Activated CD4-positive, alpha-beta T cell treated with anti-CD3 and anti-CD28 coated beads, Interleukin-2, amount 50 U/mL, for 24 hours (primary cell): ENCODE results near the gene SASH1.

ENCODE experiments used
- DNase-seq, 2 donors: peaks; one replicate each; pipeline ENCODE4 v3.0.0-alpha.2; 2020; ENCODE audit warnings: low read depth in 1 of 2, low spot score in 1 of 2

Gene SASH1

DNA sequence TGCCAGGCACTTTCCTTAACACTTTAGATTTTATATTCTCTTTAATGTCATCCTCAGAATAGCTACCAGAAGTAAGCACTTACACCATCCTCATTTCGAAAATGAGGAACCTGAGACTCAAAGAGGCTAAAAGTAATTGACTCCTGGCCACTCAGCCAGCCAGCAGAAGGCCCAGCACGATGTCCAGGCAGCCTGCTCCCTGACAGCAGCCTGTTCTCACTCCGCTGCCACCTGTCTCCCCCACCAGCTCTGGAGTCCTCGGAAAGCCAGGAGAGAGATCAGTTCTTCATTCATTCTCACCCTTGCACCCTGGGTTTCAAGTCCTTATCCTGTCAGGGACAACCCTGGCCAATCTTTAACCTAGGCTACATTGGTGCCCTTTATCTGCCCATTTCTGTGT is 174.0 kb downstream of the SASH1 start:
- DNase-seq = no peak

DNA sequence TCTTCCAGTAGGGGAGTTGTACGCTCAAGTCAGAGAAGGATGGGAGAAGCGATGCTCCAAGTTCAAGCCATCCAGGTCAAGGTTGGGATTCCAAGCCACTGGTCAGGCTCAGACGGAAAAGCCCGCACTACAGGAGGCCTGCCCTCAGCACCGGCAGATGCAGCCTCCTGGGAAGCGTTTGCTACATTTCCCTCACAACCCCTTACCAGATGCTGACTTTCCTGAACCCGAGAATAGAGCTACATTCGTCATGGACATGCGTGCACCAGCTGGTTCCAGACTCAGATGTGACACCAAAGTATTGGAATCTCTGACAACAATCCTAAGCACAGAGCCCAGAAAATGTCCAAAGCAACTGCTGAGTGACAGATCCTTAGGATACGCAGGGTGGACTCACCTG is 174.8 kb downstream of the SASH1 start:
- no peak for DNase-seq

DNA sequence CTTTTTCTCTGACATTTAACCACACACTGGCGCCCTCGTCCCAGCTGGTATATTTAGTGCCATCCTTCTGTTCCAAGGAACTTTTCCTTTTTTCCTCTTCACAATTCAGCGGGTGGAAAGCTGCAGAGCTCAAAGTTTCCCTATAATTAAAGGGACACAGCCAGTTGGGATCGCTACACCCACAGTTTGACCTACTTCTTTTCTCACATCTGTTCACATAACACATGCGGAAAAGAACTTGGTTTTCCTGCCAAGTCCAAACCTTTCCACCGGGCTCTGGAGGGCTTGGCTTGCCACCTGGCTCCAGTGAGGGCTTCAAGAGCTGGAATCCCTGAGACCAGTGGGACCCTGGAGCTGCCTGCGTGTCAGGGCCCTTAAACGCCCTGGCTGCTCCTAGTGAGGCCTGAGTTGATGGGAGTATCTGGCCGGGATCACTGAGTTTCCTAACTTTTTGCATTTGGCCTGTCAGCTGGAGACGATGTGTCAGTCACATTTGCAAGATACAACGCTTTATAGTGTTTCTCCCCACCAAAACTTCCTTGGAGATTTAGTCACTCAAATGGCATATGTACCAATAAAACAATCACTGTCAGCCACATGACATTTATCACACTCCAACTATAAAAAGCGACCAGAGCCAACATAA is 176.0 kb downstream of the SASH1 start:
- no peak for DNase-seq

DNA sequence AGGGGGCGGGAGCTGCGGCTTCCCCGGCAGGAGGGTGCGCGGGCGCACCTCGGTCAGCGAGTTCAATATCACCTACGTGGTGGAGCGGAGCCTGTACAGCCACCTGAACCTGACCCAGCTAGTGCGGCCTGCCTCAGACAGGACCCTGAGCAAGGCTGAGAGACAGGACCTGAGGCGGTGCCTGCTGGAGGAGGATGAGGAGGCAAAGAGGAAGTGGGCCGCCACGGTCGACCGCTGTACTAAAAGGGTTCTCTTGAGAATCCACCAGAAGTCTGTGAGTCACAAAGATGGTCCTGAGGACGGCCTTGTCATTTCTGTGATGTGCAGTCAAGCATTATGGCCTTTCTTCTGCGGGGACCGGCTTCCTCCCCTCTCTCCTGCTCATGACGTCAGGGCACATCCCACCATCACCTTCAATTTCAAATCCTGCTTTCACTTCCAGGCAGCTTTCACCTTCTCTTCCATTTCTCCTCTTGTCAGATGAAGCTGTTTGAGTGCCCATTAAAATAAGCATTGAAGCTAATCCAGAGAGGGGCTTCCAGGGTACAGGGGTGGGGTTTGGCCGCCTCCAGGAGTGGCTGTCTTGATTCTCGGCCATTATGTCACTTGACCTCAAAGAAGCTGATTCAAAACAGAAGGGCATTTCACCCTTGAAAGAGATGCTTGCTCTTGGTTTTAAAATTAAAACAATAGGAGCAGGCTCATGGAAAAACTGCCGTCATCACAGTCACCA is 177.6 kb downstream of the SASH1 start:
- DNase-seq = no peak

DNA sequence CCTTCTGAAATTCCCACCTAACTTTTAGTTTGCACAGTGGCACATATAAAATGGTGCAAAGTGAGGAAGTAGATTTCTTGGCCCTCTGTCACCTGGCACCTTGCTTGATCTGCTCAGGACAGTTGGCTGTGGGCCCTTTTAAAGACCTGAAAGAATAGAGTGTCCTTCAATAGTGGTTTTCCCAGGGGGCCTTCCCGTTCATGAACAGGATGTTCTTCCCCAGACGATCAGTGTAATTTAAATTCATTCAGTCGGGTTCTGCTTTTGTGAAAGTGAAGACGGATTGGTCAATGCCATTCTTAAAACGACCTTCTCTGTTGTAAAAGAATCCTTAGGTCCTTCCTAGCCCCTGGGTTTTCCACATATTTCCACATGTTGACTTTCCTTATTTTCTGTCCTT is 178.5 kb downstream of the SASH1 start:
- DNase-seq = no peak

DNA sequence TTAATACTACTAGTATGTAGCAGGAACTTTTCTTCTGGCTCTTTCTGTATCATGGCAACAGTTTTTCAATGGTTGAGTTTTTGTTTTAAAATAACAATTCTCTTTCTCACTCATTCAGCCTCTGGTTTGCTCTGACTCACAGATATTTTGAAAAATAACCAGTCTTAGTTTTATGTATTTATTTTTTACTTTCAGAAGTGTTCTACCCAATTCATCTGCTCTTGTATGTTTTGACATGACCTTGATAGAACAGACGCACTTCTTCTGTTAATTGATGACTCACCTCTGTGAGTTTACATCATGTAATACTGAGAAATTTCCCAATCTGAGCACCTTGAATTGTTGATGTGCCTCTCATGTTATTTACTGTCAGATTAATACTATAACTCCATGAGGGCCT is 178.9 kb downstream of the SASH1 start:
- DNase-seq = no peak

DNA sequence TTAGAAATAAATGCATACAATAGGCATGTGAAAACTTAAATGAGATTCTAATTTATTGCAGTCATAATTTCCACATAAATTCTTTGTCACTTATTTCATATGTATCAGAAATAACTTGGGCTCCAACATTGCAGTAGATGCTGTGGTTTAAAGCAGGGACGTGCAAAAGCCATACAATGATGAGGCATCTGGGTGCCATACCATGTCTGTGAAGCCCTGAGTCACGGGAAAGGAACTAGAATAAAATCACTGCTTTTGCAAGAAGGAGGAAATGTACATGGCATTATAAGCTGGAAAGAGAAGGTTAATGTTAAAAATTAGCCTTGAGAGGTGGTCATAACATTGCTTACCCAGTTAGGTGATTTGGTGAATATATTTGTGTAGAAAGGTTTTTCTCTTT is 180.4 kb downstream of the SASH1 start:
- DNase-seq = no peak

DNA sequence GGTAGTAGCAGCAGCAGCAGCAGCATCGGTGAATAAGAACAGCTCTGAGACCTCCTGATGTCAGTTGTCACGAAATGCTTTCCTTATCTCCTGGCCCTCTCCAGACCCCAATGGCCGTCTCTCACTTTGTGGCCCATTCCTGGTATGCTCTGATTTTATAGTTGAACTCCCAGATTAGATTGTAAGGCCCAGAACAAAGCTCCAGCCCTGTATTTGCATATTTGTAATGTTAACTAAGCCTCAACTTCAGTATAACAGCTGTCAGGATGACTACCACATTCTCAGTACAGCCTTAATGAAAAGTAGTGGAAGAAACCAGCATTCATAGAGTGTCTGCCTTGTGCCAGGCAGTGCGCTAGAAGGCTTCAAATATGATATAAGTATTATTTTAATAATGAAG is 180.9 kb downstream of the SASH1 start:
- no peak for DNase-seq

DNA sequence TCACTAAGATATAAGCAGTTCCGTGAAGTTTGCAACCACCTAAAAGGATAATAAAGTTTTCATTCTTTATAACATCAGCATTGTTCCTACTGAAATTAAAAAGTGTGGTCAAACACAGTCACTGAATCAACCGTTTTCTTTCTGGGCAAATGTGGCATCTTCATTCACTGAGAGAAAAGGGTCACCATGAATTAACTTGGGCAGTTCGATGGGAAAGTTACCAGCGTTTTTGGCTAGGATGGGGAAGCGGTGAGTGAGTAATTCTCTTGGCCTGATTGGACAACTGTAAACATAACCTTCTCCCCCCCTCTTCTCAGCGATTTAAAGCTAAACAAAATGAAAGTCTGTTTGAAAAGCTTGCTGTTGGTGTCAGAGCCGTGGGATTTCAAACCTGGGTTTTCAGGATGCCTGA is 181.8 kb downstream of the SASH1 start:
- no peak for DNase-seq

DNA sequence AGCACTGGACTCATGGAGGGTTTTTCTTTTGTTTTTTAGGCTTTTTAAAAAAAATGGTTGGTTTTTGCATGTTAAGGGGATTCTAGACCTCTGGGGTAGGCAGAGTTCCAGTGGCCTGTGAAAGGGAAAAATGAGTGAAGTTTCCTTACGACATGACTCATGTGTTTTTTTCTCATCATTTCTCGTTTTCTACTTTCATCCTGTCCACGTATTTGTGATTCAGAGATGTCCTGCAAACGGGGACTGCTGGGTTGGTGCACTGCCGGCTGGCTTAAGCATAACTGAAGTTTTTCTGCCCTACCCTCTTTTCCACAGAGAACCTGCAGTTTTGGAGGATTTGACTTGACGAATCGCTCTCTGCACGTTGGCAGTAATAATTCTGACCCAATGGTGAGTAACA is 182.3 kb downstream of the SASH1 start:
- DNase-seq = no peak

DNA sequence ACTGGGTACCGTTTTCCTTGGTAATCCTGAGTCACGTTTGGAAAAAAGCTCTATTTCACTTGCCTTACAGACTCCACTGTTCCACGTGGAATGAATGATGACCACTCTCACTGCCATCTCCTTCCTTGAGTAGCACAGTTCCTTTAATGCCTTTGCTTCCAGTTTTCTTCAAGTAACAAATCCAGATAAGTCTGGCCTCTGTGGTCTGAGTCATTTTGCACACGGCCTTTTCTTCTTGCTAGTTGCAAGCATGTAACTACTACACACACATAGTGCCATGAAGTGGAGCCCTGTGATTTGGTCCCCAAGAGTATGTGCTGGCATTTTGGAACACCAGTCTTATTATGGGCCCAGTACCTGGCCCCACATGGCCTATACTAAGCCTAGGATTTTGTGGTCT is 182.8 kb downstream of the SASH1 start:
- no peak for DNase-seq

DNA sequence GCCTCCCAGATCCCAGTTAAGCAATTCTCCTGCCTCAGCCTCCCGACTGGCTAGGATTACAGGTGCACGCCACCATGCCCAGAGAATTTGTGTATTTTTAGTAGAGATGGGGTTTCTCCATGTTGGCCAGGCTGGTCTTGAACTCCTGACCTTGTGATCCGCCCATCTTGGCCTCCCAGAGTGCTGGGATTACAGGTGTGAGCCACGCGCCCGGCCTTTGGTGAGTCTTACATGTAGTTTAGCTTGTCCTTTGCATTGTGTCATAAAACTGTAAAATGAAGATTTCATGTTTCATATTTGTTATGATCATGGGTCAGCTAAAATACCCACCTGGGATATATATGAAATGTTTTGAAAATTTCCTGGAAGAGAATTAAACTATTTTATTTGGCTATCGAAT is 183.5 kb downstream of the SASH1 start:
- no peak for DNase-seq

DNA sequence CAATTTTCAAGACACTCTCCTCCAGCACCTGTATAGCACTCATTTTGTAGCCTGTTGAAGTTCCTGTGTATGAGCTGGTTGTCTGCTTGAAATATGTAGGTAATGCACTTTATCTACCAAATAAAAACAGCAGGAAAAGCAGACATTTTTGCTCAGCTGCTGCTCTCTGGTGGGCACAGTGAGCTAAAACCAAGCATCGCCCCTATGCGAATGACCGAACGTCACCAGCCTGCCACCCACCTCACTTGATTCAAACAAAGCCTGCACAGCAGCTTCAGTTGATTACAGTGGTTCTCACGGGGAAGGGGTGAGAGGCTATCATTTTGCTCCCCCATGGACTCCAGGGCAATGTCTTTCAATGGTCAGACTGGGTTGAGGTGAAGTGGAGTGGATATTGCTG is 185.7 kb downstream of the SASH1 start:
- DNase-seq = no peak

DNA sequence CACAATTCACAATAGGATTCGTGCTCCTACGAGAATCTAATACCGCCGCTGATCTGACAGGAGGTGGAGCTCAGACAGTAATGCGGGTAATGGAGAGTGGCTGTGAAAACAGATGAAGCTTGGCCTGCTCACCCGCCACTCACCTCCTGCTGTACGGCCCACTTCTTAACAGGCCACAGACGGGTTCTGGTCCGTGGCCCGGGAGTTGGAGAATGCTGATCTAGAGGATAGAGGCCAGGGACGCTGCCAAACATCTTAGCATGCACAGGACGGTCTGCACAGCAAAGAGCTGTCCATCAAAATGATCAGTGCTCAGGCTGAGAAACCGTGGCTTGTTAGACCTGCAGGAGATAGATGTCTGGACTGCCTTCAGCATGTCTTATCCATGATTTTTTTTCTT is 186.4 kb downstream of the SASH1 start:
- no peak for DNase-seq

DNA sequence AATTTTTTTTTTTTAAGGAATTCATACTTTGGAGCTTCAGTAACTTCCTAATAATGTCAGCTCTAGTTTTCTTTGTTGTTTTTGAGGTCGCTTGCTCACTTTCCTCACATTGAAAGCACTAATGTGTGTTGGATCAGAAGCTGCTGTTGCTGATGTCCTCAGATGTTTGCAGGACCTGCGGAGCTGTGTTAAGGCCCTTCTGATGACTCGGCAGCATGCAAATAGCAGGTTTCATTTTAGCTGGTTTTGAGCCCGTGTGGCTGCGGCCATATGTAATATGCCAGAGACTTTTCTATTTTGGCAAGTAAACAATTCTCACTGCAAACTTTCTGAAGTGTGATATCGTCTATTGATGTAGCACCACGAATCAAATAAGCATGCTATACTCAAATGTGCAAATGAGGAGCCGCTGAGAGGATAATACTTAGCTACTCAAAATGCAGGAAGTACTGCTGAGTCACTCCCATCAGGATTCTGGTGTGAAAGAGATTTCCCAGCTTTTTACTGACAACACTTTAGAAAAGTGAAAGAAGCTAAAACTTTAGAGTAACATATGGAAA is 187.8 kb downstream of the SASH1 start:
- no peak for DNase-seq

DNA sequence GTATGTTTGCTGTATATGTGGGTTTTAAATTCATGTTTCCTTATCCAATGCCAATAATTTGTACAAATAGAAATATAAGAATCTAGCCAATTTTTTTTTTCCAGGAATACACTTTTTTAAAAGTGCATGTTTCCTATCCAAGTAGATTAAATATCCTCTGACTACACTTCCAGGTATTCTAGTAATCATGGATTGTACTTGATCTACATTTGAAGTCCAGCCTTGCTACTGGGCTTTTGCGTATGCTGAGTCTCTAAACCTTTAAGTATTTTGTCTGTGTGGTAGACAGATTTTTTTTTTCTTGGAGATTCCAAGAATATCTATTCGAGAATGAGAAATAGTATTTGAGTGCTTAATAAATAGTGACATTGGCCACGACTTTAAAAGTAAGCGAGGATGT is 188.3 kb downstream of the SASH1 start:
- no peak for DNase-seq

DNA sequence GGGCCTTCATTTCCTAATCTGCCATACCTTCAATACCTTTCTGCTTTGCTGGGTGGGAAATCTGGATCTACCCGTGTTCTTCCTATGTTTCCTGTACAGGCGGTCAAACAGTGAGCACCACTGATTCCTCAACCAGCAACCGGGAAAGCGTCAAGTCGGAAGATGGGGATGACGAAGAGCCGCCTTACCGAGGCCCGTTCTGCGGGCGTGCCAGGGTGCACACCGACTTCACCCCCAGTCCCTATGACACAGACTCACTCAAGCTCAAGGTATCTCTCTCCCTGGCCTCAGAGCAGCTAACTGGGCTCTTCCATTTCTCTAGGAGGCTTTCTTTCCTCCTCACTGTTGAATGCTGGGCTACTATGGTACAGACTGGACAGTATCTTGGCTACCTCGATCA is 190.1 kb downstream of the SASH1 start:
- DNase-seq = no peak

DNA sequence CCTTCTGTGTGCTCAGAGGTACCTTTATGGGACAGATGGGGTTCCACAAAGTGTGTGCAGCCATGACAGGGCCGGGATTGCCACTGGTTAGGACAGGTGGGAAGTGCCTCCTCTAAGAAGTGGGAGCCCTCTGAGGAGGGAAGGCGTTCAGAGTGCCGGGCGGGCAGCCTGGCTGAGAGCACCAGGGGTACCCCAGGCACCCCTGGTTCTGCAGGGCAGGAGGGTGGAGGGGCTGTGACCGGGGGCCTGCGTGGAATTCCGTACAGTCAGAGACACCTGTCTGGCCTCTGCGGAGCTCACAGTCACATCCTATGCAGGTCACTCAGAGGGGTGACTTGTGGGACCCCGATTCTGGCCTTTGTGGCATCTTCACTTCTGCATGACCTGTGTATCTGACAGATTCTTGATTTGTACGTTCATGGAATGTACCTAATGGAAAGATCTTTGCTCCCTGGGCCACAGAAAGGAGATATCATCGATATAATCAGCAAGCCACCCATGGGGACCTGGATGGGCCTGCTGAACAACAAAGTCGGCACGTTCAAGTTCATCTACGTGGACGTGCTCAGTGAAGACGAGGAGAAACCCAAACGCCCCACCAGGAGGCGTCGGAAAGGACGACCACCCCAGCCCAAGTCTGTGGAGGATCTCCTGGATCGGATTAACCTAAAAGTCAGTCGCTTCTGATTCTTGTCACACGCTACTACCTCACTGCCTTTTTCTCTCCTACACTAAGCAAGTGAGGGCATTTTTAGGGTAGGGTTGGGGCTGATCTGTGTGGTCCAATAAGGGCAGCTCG is 190.9 kb downstream of the SASH1 start:
- DNase-seq = no peak

DNA sequence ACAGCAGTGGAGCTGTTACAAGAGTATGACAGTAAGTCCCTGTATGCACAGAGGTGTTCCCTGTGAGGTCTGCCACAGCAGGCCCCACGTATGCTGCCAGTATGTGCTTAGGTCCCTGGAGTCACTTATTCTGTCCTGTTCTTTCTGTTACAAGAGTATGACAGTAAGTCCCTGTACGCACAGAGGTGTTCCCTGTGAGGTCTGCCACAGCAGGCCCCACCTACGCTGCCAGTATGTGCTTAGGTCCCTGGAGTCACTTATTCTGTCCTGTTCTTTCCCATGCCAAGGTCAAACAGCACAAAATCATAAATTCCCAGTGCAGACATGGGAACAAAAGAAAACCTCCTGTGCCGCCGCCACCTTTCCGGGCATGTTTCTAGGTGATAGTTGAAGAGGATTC is 192.2 kb downstream of the SASH1 start:
- DNase-seq = no peak

DNA sequence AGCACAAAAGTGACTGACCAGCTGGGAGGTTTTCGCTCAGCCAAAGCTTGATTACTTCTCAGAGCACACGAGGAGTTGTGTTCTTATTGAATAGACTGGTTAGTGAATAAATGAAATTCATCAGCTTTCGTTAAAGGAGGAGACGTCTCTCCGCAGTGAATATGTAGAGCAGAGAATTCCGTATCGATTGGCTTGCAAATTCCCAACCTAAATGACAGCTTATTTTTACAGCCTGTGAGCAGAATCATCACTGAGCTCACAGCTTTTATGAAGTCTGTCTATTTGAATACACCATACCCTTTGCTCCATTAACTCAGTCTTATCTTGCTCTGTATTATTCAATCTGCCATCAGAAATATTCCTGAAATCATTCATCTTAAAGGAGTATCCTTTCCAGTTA is 192.7 kb downstream of the SASH1 start:
- DNase-seq = no peak

DNA sequence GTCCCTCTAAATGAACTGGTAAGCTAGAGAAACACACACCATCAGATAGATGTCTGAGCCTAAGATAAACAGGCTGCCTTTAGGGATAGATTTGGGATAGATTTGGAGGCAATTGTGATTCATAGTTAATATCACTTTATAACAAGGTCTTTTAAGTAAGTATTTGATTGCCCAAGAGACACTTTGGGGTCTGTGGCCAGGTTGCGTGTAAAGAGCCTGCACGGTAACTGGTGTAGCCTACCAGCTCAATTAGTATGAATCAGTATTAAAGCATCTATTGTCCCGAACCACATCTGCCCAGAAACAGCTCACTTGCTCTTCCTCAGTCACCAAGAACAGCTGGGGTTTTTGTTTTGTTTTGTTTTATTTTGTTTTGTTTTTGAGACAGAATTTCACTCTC is 193.3 kb downstream of the SASH1 start:
- no peak for DNase-seq
